AG09319 (cell line): ENCODE results near the gene PROB1.

Source experiments
- DNase-seq: peaks from one replicate; pipeline ENCODE4 v3.0.0-alpha.2; 2010; ENCODE audit warnings: low read depth; ENCODE audit errors: extremely low read depth
- CTCF ChIP-seq: IDR thresholded peaks from 2 replicates; pipeline ENCODE4 v1.5.1; 2011; ENCODE audit warnings: low read depth, mild to moderate bottlenecking, inconsistent platforms, low read length, moderate library complexity

PROB1 gene

GRCh38 chr5:139371482-139372435 is 23.1 kb downstream of the PROB1 start:
- no peak for TF ChIP-seq CTCF
- no peak for DNase-seq

- DNase-seq, result peak; percentile 50
- no peak for TF ChIP-seq CTCF
Observed at GRCh38 chr5:139369181-139369580, 25.7 kb downstream of the PROB1 start.

GRCh38 chr5:139368613-139369012 is 26.3 kb downstream of the PROB1 start:
- no peak for DNase-seq
- TF ChIP-seq CTCF, result no peak; the same call in none of the 2 replicates

GRCh38 chr5:139364466-139364865 is 30.4 kb downstream of the PROB1 start:
- TF ChIP-seq CTCF, result no peak
- no peak for DNase-seq

GRCh38 chr5:139363937-139364336 is 31.0 kb downstream of the PROB1 start:
- TF ChIP-seq CTCF, result no peak

GRCh38 chr5:139361835-139362429 is 33.0 kb downstream of the PROB1 start:
- DNase-seq, result no peak
- no peak for TF ChIP-seq CTCF

More at GRCh38 chr5:139363937-139364336, 31.0 kb downstream of the PROB1 start:
- no peak for DNase-seq

GRCh38 chr5:139360384-139360783 is 34.5 kb downstream of the PROB1 start:
- DNase-seq, result no peak
- no peak for TF ChIP-seq CTCF
